Measurements from ENCODE around the gene SEC14L3. TPM values are rescaled to one million over a fixed set of nuclear protein-coding genes. Genes with fewer than 3 reads are reported as not detected.

Gene SEC14L3
- total and polyA plus RNA-seq, 2 of the 13 experiments (the other 11 are each of a cell fraction or from before 2014, with no cell fraction given) = not detected

DNA sequence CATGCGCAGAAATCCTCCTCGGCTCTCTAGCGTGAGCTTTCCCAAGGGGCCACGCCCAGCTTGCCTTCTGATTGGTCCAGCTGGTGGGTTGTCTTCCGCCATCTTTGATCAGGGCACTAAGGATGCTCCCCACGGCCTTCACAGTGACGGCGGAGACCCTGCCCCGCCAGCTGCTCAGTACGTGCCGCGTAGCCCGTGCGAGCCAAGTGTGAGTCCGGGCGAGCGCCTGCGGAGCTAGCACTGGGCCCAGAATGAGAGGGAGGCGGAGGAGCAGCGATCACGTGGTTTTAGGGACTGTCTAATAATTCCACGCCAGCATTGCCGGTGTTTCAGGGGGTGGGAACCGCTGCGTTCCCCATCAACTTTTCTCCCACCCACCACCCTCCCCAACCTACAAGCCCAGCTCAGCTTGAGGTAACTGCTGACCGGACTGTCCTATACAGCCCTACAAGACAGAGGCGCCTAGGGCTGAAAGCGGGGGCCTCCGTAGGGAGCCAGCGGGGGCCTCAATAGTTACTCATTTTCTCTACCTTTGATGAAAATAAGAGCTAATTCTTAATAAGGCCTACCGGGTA lies 47.8 kb downstream of the SEC14L3 start (continued):
- TF ChIP-seq ZBTB34 (CRISPR knock-in tag; IDR thresholded peaks at IDR 0.05) (no peak), SUZ12 (IDR thresholded peaks at IDR 0.05; ENCODE audit: low read depth, low read length) (no peak), NR2F1 (CRISPR knock-in tag; IDR thresholded peaks at IDR 0.05) (no peak), ZZZ3 (CRISPR knock-in tag; IDR thresholded peaks at IDR 0.05; ENCODE audit: borderline replicate concordance) (peak; percentile 17; the same call in 1 of the 2 replicates), ZBTB37 (CRISPR knock-in tag; IDR thresholded peaks at IDR 0.05) (no peak), DZIP1 (CRISPR knock-in tag; IDR thresholded peaks at IDR 0.05) (no peak), HNRNPUL1 (IDR thresholded peaks at IDR 0.05; ENCODE audit: low read depth, low read length) (no peak), TEAD3 (CRISPR knock-in tag; optimal IDR thresholded peaks at IDR 0.05; ENCODE audit: borderline replicate concordance) (peak; percentile 86), ZSCAN12 (CRISPR knock-in tag; IDR thresholded peaks at IDR 0.05) (no peak), ZNF562 (CRISPR knock-in tag; IDR thresholded peaks at IDR 0.05; ENCODE audit: borderline replicate concordance) (no peak), ZNF749 (CRISPR knock-in tag; IDR thresholded peaks at IDR 0.05; ENCODE audit: borderline replicate concordance) (no peak), RFXAP (CRISPR knock-in tag; IDR thresholded peaks at IDR 0.05; ENCODE audit: borderline replicate concordance) (no peak; the same call in 1 of the 2 replicates)
- TF ChIP-seq, protein P1, sequence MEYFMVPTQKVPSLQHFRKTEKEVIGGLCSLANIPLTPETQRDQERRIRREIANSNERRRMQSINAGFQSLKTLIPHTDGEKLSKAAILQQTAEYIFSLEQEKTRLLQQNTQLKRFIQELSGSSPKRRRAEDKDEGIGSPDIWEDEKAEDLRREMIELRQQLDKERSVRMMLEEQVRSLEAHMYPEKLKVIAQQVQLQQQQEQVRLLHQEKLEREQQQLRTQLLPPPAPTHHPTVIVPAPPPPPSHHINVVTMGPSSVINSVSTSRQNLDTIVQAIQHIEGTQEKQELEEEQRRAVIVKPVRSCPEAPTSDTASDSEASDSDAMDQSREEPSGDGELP (IDR thresholded peaks at IDR 0.05; ENCODE audit: borderline replicate concordance, low read depth) = peak; percentile 97
- TF ChIP-seq, protein P2, sequence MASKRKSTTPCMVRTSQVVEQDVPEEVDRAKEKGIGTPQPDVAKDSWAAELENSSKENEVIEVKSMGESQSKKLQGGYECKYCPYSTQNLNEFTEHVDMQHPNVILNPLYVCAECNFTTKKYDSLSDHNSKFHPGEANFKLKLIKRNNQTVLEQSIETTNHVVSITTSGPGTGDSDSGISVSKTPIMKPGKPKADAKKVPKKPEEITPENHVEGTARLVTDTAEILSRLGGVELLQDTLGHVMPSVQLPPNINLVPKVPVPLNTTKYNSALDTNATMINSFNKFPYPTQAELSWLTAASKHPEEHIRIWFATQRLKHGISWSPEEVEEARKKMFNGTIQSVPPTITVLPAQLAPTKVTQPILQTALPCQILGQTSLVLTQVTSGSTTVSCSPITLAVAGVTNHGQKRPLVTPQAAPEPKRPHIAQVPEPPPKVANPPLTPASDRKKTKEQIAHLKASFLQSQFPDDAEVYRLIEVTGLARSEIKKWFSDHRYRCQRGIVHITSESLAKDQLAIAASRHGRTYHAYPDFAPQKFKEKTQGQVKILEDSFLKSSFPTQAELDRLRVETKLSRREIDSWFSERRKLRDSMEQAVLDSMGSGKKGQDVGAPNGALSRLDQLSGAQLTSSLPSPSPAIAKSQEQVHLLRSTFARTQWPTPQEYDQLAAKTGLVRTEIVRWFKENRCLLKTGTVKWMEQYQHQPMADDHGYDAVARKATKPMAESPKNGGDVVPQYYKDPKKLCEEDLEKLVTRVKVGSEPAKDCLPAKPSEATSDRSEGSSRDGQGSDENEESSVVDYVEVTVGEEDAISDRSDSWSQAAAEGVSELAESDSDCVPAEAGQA (IDR thresholded peaks at IDR 0.05; ENCODE audit: low read depth) = peak; percentile 96
- TF ChIP-seq, protein P2 (CRISPR knock-in tag; IDR thresholded peaks at IDR 0.05; ENCODE audit: borderline replicate concordance) = no peak; the same call in 1 of the 2 replicates

Data from HepG2 (cell line).